LNCAP (cell line): ENCODE measurements around the gene MLC1.

Experiments
- TF ChIP-seq, protein P1 (sequence below): fragments of 450-650 bp; IDR thresholded peaks from 2 replicates; pipeline ENCODE4 v1.5.1; 2017; ENCODE audit warnings: mild to moderate bottlenecking

MLC1 gene

DNA sequence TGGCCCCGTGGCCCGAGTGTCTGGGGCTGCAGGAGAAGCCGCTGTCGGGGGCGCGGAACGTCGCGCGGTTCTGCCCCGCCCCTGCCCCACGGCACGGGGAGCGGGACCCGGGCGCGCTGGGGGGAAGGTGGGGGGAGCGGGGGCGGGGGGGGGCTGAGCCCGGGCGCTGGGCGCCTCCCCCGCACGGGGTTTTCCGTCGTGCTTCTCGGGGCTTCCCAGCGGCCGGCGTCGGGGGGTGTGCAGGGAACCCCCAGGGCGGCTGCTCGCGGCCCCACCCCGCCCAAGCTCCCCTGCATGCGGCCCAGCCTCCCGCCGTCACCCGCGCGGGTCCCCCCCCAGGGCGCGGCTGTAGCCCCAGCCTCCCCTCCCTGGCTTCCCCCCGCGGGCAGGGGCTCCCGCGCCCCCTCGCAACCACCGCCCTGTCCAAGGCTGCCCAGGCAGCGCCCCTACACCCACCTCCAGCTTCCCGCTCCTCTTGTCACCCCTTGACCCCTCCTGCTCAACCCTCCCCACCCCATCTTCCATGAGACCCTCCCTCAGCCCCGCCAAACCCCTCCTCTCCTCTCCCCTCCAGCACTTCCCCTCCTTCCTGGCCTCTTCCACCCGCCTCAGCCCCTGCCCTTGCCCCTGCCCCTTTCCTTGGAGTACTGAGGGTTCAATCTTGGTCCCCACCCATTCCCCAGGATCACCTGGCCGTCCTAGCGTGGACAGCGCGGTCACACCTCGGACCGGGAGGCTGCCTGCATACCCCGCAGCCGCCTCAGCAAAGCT is 74.4 kb downstream of the MLC1 start:
- TF ChIP-seq, protein P1, sequence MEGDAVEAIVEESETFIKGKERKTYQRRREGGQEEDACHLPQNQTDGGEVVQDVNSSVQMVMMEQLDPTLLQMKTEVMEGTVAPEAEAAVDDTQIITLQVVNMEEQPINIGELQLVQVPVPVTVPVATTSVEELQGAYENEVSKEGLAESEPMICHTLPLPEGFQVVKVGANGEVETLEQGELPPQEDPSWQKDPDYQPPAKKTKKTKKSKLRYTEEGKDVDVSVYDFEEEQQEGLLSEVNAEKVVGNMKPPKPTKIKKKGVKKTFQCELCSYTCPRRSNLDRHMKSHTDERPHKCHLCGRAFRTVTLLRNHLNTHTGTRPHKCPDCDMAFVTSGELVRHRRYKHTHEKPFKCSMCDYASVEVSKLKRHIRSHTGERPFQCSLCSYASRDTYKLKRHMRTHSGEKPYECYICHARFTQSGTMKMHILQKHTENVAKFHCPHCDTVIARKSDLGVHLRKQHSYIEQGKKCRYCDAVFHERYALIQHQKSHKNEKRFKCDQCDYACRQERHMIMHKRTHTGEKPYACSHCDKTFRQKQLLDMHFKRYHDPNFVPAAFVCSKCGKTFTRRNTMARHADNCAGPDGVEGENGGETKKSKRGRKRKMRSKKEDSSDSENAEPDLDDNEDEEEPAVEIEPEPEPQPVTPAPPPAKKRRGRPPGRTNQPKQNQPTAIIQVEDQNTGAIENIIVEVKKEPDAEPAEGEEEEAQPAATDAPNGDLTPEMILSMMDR: no peak

DNA sequence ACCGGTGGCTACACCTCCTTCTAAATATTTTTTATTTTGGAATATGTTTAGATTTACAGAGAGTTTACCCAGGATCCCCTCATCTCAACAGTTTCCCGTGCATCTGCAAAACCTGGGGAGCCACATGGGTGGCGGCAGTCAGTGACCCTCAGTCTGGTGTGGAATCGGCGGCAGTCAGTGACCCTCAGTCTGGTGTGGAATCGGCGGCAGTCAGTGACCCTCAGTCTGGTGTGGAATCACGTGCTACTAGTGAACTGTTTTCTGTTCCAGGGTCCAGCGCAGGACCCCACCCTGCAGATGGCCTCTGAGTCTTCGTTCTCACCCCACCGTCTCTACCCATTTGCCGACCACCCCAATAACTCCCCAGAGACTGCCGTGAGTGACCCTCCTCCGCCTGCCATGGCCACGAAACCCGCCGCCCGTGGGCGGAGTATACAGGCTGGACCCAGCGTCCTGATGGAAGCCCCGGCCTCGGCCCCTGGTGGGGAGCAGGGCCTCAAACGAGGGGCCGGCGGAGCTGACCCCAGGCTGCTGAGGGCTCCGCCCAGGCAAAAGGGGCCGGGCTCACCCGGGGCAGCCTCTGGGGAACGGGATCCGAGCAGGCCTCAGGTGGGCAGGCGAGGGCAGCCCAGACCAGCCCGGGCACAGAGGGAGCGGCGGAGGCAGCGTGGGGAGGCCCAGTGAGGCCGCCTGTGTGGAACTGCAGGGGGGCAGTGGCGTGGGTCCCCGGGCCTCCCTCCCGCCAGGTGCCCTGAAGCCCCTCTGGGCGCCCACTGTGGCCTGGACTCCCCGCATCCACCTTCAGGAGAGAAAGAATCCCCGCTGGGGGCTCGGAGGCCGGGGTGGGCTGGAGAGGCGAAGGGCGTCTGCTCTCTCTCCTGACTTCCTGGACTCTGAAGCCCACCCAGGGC is 75.2 kb downstream of the MLC1 start:
- TF ChIP-seq, protein P1: no peak
